NCI-H2081 (cell line): ENCODE data around the gene CNNM2.
A peak's percentile ranks its signal among the peaks of the same experiment; 100 is the strongest.
"Not testable (repeated sequence)": the region's sequence is repeated elsewhere in the genome, so short reads cannot be mapped to it uniquely, and the experiment has no call there.

ENCODE experiments used
- DNase-seq, 2 experiments: peaks; one replicate each; lab custom pipeline; 2025; lab: John Stamatoyannopoulos, UW

Gene CNNM2

DNA sequence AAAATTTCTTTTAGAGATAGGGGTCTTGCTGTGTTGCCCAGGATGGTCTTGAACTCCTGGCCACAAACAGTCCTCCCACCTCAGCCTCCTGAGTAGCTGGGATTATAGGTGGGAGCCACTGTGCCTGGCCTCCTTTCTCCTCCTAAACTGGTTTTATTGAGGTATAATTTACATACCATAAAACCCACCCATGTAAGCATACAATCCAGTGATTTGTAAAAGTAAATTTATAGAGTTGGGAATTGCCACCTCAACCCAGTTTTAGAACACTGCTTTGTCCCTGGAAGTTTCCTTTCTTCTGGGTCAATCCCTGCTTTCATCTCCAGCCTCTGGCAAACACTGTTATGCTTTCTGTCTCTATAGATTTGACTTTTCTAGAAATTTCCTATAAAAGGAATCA, 49.0 kb downstream of the CNNM2 start:
- DNase-seq: no peak

DNA sequence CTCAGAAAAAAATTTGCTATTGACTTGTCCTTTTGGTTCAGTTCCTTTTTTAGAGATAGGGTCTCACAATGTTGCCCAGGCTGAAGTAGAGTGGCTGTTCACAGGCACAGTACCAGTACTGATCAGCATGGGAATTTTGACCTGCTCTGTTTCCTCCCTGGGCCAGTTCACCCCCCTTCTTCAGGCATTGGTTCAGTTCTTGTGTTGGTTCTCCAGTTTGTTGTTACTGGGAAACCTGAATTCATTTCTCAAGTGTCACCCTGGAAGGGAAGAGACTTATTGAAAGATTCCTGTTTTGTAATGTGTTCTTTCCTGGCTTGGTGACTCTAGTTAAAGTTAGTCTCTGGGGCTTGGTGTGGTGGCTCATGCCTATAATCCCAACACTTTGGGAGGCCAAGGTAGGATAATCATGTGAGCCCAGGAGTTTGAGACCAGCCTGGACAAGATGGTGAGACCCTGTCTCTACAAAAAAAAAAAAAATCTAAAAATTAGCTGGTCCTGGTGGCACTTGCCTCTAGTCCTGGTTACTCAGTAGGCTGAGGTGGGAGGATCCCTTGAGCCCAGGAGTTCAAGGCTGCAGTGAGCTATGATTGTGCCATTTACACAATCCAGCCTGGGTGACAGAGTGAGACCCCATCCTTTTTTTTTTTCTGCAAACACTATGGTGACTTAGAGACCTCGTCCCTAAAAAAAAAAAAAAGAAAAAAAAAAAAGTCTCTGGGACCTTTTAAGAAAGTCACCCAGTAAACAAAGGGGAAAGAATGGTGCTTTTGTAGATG, 52.7 kb downstream of the CNNM2 start:
- no peak for DNase-seq

DNA sequence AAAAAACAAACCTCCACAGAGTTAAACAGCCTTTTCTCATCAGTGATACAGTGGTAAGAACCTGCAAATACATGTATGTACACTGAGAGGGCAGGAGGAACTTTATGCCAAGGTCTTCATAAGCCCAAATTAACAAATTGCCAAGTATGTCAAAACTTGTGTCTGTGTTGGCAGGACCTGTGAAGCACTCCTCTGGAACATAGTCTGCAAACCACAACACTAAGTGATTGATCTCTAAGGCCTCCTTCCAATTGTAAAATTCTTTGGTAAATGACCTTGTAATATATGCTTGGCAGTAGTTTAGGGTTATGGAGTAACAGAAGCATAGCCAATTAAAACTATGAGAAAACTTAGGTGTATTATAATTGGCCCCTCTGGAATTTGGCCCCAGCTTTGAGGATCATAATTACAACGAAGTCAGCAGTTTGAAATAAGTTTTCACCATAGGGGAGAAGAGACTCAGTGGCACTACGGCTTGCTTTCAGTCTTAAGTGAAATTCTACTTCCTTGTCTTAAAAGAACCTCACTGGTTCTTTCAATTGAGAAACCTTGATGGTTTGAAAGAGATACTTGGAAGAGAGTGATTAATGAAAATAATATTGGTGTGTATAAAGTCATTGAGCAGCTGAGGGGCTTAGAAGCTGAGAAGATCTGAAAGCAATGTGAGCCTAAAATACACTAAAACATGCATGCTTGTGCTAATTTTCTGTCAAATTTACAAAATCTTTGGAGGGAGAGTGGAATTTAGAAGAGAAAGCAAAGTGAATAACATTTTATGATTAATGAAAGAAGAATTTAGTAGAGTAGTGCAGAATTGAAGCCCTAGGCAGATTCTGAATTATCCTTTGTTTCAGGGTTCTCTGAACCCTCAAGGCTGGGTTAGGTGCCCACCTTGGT, 57.6 kb downstream of the CNNM2 start:
- DNase-seq: no peak

DNA sequence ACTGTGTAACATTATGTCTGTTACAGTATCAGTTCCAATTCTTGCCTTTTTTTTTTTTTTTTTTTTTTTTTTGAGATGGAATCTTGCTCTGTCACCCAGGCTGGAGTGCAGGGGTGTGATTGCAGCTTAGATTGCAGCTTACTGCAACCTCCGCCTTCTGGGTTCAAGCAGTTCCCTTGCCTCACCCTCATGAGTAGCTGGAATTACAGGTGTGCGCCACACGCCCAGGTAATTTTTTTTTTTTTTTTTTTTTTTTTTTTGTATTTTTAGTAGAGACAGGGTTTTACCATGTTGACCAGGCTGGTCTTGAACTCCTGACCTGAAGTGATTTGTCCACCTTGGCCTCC, 58.3 kb downstream of the CNNM2 start:
- DNase-seq: not testable (repeated sequence)

DNA sequence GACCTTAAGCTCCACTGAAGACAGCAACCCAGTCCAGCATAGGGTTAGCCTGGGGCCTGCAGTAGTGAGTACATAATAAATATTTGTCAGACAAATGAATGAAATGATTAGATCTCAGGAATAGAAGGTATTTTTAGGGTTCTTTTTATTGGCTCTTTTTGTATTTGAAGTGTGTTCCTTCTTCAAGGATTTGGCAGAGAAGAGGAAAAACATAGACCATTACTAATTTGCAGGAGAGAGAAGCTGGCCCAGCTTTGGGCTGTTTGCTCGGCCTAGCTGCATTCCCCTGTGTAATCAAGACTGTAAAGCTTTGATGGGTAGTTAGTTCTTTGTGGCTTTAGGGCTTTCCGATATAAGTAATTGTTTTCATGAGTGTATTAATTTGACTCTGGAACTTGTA, 64.2 kb downstream of the CNNM2 start:
- no peak for DNase-seq

DNA sequence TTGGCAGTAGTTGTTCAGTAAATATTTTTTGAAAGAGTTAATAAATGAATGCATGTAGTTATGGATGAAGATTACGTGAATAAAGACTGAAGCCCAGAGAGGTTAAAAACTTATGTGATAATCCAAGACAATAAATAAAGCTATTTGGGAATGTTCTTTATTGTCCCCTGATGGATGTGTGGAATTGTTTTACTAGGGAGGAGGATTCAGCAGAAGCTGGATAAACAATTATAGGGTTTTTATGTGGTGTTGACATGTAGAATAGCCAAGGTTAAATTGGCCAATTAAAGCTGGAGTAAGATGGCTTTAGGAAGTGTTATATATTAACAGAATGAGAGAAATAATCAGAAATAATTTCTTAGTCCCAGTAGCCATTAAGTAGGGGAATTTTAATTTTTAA, 66.0 kb downstream of the CNNM2 start:
- no peak for DNase-seq

DNA sequence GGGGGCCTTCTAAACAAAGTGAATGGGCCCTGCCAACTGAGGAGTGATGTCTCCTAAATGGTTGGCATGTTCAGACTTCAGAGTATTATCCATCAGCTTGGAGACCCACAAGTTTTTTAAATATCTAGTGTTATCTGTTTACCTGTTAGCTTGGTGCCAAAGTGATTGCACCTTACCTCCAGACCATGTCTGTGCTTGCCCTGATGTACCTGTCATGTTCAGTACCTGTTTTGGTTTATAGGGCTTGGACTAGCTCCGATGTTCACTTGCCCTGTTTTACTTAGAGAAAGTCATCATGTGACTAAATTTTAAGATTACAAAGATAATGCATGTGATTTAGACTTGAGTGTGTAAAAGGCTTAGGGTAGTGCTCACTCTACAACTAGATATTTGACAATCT, 67.7 kb downstream of the CNNM2 start:
- DNase-seq: no peak

DNA sequence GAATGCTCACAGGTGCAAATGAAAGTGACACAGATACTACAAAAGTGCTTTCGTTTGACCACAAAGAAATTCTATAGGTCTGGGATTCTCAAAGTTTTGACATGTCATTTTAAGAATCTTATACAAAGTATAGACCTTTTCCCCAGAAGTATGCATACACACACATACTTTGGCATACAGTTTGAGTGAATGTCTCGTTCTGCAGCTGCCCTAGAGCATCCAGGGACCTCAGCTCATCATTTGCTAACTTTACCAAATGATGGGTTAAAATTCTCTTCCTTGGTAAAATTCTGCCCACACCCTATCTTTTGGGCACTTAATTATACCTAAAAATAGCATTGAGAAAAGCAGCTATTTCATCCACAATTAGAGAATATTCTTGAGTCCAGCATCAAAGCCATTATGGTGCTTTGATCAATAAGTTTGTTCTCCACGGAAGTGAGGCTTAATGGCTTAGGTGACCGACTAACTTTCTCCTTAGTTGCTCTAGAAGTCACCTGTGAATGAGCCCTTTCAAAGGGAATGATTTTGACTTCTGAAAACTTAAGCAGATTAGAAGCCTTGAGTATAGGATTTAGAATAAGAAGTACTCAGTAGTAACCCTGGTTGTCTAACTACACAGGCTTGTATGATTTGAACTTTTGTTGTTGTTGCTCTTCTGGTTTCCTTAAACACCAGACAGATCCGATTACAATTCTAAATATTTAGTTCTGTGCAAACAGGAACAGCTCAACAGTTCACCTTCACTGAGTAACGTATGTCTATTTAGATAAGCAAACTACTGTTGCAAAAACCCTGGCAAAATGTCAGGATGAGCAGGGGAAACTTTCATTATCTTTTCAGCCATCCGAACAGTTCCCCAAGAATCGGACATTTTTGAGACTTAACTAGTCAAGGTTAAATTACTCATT, 70.6 kb downstream of the CNNM2 start:
- DNase-seq: peak in 1 of 2 experiments; percentile 1

DNA sequence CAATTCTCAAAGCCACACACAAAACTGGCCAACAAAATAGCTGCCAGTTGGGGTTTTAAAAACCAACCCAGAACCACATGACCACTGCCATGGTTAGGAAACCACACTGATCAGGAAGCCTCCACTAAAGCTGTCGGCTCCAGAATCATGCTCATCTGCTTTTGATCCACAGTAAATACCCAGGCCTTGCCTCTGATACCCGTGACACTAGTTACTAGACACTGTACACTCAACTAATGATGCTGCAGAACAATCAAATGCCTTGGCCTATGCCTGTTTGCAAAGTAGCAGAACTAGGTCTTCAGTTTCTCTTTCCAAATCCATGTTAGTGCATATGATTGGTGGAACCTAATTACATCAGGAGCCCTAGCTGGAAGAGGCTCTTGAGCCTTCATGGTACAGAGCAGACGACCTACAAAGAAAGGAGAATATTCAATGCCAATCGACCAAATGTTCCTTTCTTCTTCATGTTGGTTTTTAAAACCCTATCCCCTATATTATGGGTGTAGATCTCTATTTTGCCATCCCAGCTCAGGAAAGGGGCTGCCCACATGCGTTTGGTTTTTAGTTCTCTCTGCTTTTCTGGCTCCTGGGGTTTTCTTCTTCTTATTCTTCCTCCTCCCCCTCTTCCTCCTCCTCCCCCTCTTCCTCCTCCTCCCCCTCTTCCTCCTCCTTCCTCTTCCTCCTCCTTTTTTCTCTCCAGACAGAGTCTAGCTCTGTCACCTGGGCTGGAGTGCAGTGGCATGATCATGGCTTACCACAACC, 76.6 kb downstream of the CNNM2 start:
- no peak for DNase-seq

DNA sequence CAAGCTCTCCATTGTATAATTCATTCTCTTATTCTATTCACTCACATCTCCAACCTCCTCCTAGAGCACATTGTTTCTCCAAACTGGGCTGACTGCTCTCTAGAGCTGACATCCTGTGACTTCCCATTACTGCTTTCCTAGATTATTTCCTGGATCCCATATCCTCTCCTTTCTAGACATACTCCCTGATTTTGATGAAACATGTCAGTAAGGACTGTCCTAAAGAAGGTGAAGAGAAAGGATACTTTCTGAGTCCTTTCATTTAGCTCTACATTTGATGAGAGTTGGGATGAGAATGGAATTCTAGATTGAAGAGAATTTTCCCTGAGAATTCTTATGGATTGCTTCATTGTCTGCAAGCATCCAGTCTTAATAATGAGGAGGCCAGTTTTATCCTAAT, 78.8 kb downstream of the CNNM2 start:
- no peak for DNase-seq

DNA sequence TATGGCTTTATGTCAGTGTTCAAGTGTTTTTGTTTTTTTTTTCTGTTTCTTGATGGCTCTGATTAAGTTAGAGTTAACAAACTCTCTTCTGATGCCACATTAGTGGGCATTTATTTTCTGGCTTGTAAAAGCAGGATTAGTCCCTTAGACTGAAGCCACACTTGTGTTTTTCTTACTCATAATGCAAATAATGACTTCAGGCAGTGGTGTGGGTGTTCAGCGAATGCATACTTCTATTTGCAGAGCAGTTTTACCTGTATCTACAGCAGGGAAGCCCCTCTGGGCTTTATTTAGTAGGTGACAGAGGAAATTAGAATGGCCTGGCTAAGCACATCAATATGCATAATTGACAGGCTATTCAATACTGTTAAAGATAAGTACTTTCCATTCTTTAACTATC, 79.9 kb downstream of the CNNM2 start:
- peak; percentile 2 to 19 for DNase-seq

DNA sequence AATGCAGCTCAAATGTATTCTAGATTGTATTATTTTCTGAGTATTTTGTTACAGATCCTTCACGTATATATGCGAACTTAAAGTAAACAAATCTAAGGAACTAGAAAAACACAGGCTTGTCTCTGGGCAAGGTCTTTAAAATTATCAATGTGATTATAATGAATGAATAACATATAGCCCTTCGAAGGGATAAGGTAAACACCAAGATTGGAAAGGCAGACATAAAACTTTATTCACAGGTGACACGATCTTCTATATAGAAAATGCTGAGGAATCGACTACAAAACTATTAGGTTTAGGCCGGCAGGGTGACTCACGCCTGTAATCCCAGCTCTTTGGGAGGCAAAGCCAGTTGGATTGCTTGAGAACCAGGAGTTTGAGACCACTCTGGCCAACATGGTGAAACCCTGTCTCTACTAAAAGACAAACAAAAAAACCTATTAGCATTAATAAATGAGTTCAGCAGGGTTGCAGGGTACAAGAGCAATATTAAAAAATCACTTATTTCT, 80.4 kb downstream of the CNNM2 start:
- no peak for DNase-seq

DNA sequence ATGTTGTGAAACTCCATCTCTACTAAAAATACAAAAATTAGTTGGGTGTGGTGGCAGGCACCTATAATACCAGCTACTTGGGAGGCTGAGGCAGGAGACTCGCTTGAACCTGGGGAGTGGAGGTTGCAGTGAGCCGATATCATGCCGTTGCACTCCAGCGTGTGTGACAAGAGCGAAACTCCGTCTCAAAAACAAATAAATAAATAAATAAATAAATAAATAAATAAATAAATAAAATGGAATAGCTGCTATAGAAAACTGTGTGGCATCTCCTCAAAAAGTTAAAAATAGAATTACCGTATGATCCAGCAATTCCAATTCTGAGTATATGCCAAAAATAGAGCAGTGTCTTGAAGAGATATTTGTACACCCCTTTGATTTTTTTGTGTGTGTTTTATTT, 82.0 kb downstream of the CNNM2 start:
- not testable (repeated sequence) for DNase-seq

DNA sequence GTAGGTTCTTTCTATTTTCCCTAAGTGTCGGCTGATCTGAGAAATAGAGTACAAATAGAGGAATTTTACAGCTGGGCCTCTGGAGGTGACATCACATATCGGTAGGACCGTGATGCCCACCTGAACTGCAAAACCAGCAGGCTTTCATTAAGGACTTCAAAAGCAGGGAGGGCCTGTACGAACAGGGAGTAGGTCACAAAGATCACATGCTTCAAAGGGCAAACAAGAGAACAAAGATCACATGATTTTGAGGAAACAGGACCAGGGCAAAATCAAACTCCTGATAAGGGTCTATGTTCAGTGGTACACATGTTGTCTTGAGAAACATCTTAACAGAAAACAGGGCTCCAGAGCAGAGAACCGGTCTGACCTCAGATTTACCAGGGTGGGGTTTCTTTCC, 88.9 kb downstream of the CNNM2 start:
- no peak for DNase-seq

DNA sequence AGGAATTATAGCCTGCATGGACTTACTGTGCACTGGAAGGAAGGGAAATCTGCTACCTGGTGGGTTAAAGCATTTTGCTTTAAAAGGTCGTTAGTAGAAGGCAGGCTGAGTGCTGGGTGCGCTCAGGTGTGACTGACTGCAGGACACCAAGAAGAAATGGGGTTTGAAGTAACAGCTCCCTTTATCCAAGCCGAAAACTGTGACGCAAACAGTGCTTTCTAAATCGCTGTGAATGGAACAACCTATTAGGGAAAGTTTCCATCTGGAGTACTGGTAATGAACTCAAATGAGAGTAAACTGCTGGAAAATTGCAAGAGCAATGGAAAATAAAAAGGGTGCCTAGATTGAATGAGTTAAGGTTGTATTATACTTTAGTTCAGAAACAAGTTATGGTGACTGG, 95.3 kb downstream of the CNNM2 start:
- no peak for DNase-seq

DNA sequence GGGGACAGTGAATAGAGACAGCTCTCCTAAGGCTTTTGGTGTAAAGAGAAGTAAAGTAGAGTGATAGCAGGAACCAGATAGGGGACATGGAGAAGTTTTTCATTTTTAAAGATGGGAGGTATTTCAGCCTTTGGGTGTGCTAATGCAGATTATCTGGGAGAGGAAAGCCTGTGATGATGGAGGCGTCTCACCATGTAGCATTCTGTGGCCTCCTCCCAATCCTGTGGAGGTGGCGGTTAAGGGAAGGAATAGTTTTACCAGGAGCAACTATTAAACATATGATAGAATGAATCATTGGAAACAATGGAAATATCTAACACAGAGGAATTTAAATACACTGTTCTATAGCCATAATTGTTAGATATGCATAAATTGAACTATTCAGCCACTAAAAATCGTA, 101.3 kb downstream of the CNNM2 start:
- no peak for DNase-seq

DNA sequence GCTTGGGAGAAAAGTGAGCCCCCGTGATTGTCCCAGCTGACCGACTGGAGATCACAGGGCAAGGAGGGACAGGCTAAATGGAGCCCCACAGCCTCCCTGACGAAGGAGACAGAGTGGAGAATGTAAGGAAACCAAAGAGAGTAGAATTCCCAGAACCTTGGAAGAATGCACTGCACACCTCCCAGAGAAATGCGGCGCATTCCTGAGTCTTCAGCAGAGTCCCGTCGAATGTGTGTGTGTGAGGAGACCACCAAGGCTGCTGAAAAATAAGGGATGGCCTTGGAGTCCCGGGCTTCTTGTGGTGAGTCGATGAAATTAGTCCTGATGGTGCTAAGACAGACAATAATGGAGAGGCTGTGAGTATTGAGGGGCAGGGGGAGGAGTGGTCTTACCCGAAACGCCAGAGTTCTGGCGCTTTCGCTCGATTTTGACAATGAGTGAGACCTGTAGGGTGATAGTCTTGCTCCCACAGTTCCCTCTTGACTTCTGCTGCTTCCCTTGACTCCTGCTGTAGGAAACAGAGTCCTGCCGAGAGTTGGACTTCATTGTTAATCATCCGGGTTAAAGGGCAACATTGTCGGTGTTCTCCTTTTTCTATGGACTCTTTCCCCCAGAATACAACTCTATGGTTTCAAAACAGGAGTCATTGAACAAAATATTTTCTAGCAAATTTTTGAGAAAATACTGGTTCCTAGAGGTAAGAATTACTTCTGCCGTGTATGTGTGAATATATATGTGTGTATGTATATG, 103.2 kb downstream of the CNNM2 start:
- DNase-seq: no peak

DNA sequence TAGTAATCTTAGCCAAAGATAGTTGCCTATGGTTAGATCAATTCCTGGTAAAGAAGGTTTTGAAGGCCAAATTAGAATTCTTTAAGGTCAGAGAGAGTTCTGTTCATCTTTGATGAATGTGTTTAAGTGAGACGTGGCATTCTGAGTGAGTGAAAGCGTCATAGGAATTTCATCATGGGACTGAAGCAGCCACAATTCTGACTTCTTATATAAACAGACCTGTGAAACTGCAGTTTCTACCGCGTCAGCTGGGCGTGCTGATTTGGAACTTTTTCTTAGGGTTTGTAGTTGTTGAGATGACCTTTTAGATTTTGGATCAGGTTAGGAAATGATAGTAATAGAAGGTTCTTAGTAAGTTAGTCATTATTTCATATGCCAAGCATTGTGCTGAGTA, 103.8 kb downstream of the CNNM2 start:
- no peak for DNase-seq

DNA sequence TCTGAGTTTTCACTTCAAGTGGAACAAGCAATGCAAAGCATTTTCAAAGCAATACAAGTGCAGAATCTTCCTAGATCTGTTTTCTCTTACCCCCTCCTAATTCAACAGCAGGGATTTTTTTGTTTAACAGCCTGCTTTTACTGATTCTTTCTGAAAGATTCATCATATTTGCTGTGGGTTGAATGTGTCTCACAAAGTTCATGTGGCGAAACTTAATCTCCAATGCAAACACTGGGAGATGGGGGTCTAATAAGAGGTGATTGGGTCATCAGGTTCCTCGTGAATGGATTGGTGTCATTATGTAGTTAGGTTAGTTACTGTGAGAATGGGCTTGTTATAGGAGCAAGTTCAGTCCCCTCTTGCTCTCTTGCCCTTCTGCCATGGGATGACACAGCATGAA, 107.6 kb downstream of the CNNM2 start:
- no peak for DNase-seq

DNA sequence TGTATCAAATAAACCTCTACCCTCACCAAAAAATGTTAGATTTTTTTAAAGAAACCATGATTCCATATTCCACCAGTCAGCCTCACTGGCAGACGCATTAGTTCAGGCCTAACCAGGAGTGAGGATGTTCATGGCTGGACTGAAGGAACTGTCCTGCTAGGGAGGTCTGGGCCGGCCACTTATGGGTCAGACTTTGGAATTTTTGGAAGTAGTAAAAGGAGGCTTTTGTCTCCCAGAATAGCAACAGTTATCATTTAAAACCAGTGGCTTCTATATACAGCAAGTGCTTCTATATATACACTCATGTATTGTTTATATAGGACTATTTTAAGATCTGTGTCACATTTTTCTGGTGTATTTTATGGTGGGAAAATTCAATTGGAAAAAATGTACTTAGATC, 120.5 kb downstream of the CNNM2 start:
- DNase-seq: no peak

DNA sequence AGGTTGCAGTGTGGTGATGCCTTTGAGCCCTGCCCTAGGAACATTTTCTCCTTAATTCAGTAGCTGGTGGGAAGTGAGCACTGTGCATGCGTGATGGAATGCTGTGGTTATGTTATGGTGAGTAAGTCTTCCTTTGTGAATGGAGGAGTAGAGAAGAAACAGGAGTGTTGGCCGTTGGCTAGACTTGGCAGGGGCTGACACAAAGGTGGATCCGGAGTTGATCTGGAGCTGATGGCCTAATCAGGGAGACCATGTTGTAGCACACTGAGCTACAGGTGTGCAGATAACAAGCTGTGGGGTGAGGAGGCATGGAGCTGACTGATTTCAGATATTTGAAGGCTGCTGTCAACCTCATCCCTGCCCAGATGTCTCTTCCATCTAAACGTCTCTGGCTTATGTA, 122.3 kb downstream of the CNNM2 start:
- DNase-seq: no peak
